Measurements from ENCODE around the gene TRIP12.
"Not testable (repeated sequence)": the region's sequence is repeated elsewhere in the genome, so short reads cannot be mapped to it uniquely, and the experiment has no call there.

TRIP12 gene

GRCh38 chr2:229749779-229750178 lies 172.0 kb downstream of the TRIP12 start:
- TF ChIP-seq FOXA1 (IDR thresholded peaks at IDR 0.05) (no peak), CTBP1 (IDR thresholded peaks at IDR 0.05; ENCODE audit: borderline replicate concordance) (no peak), ELF4 (IDR thresholded peaks at IDR 0.05) (no peak), LEF1 (IDR thresholded peaks at IDR 0.05; ENCODE audit: borderline replicate concordance) (no peak), ARNT (IDR thresholded peaks at IDR 0.05) (no peak), FOXM1 (IDR thresholded peaks at IDR 0.05; ENCODE audit: borderline replicate concordance) (no peak)
- ChIA-PET POLR2A (no interaction called here), CTCF (no interaction called here)
- DNase-seq (ENCODE audit: extremely low spot score): no peak

- no peak for DNase-seq (ENCODE audit: extremely low spot score)
- ChIA-PET CTCF (no interaction called here), POLR2A (no interaction called here)
- TF ChIP-seq BHLHE40 (IDR thresholded peaks at IDR 0.05; ENCODE audit: borderline replicate concordance): no peak
- TF ChIP-seq SUZ12 (IDR thresholded peaks at IDR 0.05): no peak
- TF ChIP-seq FOXA1 (IDR thresholded peaks at IDR 0.05): no peak
- no peak for TF ChIP-seq ARNT (IDR thresholded peaks at IDR 0.05)
- TF ChIP-seq L3MBTL2 (conservative IDR thresholded peaks at IDR 0.05): no peak
- TF ChIP-seq FOXM1 (IDR thresholded peaks at IDR 0.05; ENCODE audit: borderline replicate concordance): no peak
- TF ChIP-seq CTBP1 (IDR thresholded peaks at IDR 0.05; ENCODE audit: borderline replicate concordance): no peak
- TF ChIP-seq FOXK2 (IDR thresholded peaks at IDR 0.05): no peak
- no peak for TF ChIP-seq ZNF384 (IDR thresholded peaks at IDR 0.05)
- no peak for TF ChIP-seq ELF4 (IDR thresholded peaks at IDR 0.05)
- no peak for TF ChIP-seq HDGF (IDR thresholded peaks at IDR 0.05; ENCODE audit: borderline replicate concordance)
- TF ChIP-seq, protein P1, sequence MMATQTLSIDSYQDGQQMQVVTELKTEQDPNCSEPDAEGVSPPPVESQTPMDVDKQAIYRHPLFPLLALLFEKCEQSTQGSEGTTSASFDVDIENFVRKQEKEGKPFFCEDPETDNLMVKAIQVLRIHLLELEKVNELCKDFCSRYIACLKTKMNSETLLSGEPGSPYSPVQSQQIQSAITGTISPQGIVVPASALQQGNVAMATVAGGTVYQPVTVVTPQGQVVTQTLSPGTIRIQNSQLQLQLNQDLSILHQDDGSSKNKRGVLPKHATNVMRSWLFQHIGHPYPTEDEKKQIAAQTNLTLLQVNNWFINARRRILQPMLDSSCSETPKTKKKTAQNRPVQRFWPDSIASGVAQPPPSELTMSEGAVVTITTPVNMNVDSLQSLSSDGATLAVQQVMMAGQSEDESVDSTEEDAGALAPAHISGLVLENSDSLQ (IDR thresholded peaks at IDR 0.05): no peak
- TF ChIP-seq NFRKB (IDR thresholded peaks at IDR 0.05): no peak
- no peak for TF ChIP-seq LEF1 (IDR thresholded peaks at IDR 0.05; ENCODE audit: borderline replicate concordance)
- no peak for TF ChIP-seq SP1 (IDR thresholded peaks at IDR 0.05)
- TF ChIP-seq TARDBP (IDR thresholded peaks at IDR 0.05): no peak
Observed at GRCh38 chr2:229748950-229749349, 172.9 kb downstream of the TRIP12 start.

- DNase-seq (ENCODE audit: extremely low spot score); POLR2A ChIA-PET; CTCF ChIA-PET: not testable (repeated sequence)
Observed at GRCh38 chr2:229742691-229743090, 179.1 kb downstream of the TRIP12 start.

- TF ChIP-seq FOXA1 (IDR thresholded peaks at IDR 0.05): no peak
- TF ChIP-seq SP1 (IDR thresholded peaks at IDR 0.05): no peak
- no peak for TF ChIP-seq ELF4 (IDR thresholded peaks at IDR 0.05)
- no peak for TF ChIP-seq FOXM1 (IDR thresholded peaks at IDR 0.05; ENCODE audit: borderline replicate concordance)
- no peak for TF ChIP-seq ARNT (IDR thresholded peaks at IDR 0.05)
- TF ChIP-seq FOXK2 (IDR thresholded peaks at IDR 0.05): no peak
- TF ChIP-seq ZNF384 (IDR thresholded peaks at IDR 0.05): no peak
- TF ChIP-seq NFRKB (IDR thresholded peaks at IDR 0.05): no peak
- TF ChIP-seq TARDBP (IDR thresholded peaks at IDR 0.05): no peak
- no peak for TF ChIP-seq CTBP1 (IDR thresholded peaks at IDR 0.05; ENCODE audit: borderline replicate concordance)
- TF ChIP-seq HDGF (IDR thresholded peaks at IDR 0.05; ENCODE audit: borderline replicate concordance): no peak
- TF ChIP-seq, protein P1 (IDR thresholded peaks at IDR 0.05): no peak
- no peak for TF ChIP-seq SUZ12 (IDR thresholded peaks at IDR 0.05)
- TF ChIP-seq LEF1 (IDR thresholded peaks at IDR 0.05; ENCODE audit: borderline replicate concordance): no peak
- TF ChIP-seq L3MBTL2 (conservative IDR thresholded peaks at IDR 0.05): no peak
- no peak for TF ChIP-seq BHLHE40 (IDR thresholded peaks at IDR 0.05; ENCODE audit: borderline replicate concordance)
- DNase-seq (ENCODE audit: extremely low spot score): no peak
- CTCF ChIA-PET: no interaction called here
- POLR2A ChIA-PET: no interaction called here
Observed at GRCh38 chr2:229740279-229740678, 181.5 kb downstream of the TRIP12 start.

DNA sequence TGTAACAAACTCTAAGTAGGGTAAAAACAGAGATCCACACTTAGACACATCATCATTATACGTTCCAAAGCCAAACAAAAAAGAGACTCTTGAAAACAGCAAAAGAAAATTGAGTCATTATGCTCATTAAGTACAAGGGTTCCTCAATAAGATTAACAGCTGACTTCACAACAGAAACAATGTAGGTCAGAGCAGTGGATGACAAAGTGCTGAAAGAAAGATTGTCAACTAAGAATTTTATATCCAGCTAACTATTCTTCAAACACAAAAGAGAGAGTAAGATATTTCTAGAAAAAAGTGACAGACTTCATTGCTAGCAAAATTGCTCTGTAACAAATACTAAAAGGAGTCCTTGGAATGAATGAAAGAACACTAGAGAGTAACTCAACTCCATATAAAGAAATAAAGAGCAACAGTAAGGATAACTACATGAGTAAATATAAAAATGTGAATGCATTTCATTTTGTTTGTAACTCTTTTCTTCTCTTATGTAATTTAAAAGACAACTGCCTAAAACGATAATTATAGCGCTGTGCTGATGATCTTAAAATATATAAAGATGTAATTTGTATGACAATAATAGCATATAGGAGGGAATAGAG lies 183.7 kb downstream of the TRIP12 start:
- TF ChIP-seq FOXA1 (IDR thresholded peaks at IDR 0.05) (no peak), FOXK2 (IDR thresholded peaks at IDR 0.05) (no peak), NFRKB (IDR thresholded peaks at IDR 0.05) (no peak), CTBP1 (IDR thresholded peaks at IDR 0.05; ENCODE audit: borderline replicate concordance) (no peak), HDGF (IDR thresholded peaks at IDR 0.05; ENCODE audit: borderline replicate concordance) (no peak), ZNF384 (IDR thresholded peaks at IDR 0.05) (no peak)
- TF ChIP-seq, protein P1 (IDR thresholded peaks at IDR 0.05): no peak
- POLR2A ChIA-PET: no interaction called here
- CTCF ChIA-PET: no interaction called here
- DNase-seq (ENCODE audit: extremely low spot score): no peak

- ChIA-PET CTCF (no interaction called here), POLR2A (no interaction called here)
- no peak for TF ChIP-seq TARDBP (IDR thresholded peaks at IDR 0.05)
- TF ChIP-seq SUZ12 (IDR thresholded peaks at IDR 0.05): no peak
- TF ChIP-seq, protein P1 (IDR thresholded peaks at IDR 0.05): no peak
- TF ChIP-seq CTBP1 (IDR thresholded peaks at IDR 0.05; ENCODE audit: borderline replicate concordance): no peak
- no peak for TF ChIP-seq SP1 (IDR thresholded peaks at IDR 0.05)
- TF ChIP-seq BHLHE40 (IDR thresholded peaks at IDR 0.05; ENCODE audit: borderline replicate concordance): no peak
- TF ChIP-seq L3MBTL2 (conservative IDR thresholded peaks at IDR 0.05): no peak
- no peak for TF ChIP-seq NFRKB (IDR thresholded peaks at IDR 0.05)
- TF ChIP-seq FOXA1 (IDR thresholded peaks at IDR 0.05): no peak
- TF ChIP-seq ELF4 (IDR thresholded peaks at IDR 0.05): no peak
- no peak for TF ChIP-seq HDGF (IDR thresholded peaks at IDR 0.05; ENCODE audit: borderline replicate concordance)
- no peak for TF ChIP-seq LEF1 (IDR thresholded peaks at IDR 0.05; ENCODE audit: borderline replicate concordance)
- no peak for TF ChIP-seq FOXM1 (IDR thresholded peaks at IDR 0.05; ENCODE audit: borderline replicate concordance)
- DNase-seq (ENCODE audit: extremely low spot score): no peak
Observed at GRCh38 chr2:229734410-229734809, 187.4 kb downstream of the TRIP12 start.

Measured in HEK293T (cell line).